NB4 (cell line): ENCODE data around the gene XXYLT1.

ENCODE experiments used
- DNase-seq: peaks from one replicate; pipeline ENCODE4 v3.0.0; 2010; ENCODE audit warnings: low read depth
- H3K4me3 ChIP-seq: one replicate; pipeline ENCODE4 v1.5.1; 2011; ENCODE audit warnings: mild to moderate bottlenecking, low read depth, low read length, moderate library complexity
- CTCF ChIP-seq: IDR thresholded peaks from one replicate; pipeline ENCODE4 v1.5.1; 2012; ENCODE audit warnings: low read depth, low read length
- MAX ChIP-seq: IDR thresholded peaks from 2 replicates; pipeline ENCODE4 v1.6.1; 2011; ENCODE audit warnings: low read depth, low read length
- MYC ChIP-seq: IDR thresholded peaks from 2 replicates; pipeline ENCODE4 v1.6.1; 2011; ENCODE audit warnings: low read depth, low read length
- POLR2A ChIP-seq: IDR thresholded peaks from 2 replicates; pipeline ENCODE4 v1.6.1; 2011; ENCODE audit warnings: mild to moderate bottlenecking; ENCODE audit not compliant: insufficient read length; ENCODE audit errors: extremely low read depth

XXYLT1 gene

DNA sequence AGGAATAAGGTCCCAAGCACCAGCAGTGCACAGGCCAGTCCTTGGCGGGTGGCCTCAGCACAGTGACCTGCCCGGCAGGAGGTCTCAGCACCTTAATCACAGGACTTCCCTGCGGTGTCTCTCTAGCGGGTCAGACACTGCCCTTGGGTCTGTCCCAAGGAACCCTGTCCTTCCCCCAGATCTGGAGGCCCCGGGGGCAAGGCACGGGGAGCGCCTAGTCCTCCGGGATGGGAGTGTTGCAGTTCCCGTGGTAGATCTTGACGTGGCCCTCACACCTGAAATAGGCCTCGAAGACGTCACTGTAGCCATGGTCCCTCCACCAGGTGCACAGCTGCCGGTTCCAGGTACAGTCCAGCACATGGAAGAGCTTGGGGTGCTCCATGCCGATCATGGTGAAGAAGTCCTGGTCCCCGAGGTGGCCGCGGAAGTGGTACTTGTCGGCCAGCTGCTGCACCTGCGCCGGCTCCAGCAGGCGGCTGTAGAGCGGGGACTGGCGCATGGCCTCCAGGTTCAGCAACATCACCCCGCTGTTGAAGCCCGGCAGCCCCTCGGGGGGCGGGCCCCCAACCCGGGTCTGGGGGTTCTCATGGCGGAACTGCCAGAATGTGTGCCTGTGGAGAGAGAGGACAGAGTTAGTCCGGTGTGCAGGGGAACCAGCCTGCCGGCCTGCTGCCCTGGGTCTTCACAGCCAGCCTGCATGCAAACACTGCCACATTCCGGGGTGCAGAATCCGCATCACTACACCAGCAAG, 201.3 kb downstream of the XXYLT1 start:
- DNase-seq: no peak
- no peak overlapping the region for H3K4me3 ChIP-seq
- no peak for TF ChIP-seq POLR2A
- no peak for TF ChIP-seq CTCF
- no peak for TF ChIP-seq MYC
- TF ChIP-seq MAX: no peak

DNA sequence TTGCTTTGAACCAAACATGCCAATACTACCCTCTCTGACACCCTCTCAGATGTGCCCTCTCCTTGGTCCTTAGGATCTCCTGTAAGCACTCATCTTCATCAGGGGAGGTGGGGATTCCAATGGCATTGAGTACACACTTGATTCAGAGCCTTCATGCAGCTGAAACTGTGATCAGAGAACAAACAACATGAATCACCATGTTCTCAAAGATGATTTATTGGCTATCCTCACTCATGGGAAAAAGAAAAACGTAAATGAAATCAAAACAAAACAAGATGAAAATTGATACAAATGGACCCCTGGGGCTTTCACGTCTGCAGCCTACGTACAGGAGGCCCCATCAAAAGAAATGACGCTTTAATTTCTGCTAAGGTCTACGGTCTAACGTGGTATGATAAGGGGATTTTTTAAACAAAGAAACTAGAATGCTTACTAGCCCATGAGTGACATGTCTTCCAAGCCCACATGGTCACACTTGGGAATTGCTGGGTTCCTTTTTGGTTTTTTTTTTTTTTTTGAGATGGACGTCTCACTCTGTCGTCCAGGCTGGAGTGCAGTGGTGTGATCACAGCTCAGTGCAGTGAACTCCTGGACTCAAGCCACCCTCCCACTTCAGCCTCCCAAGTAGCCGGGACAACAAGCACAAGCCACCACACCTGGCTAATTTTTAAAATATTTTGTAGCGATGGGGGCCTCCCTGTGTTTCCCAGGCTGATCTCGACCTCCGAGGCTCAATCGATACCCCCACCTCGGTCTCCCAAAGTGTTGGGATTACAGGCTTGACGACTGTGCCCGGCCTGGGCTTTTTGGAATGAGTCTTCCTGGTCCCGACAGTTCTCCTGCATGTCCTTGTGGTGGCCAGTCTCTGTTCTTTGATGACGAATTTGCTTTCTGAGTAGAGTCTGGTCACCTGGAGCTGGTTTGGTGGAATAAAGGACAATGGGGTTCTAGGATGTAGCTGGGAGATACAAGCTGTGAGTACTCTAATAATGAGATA, 202.6 kb downstream of the XXYLT1 start:
- TF ChIP-seq POLR2A (no peak), MYC (no peak), CTCF (no peak), MAX (no peak)
- no peak for DNase-seq
- no peak overlapping the region for H3K4me3 ChIP-seq

GRCh38 chr3:195066441-195066841, 204.5 kb downstream of the XXYLT1 start:
- no peak for DNase-seq
- H3K4me3 ChIP-seq: no peak overlapping the region
- no peak for TF ChIP-seq MYC
- no peak for TF ChIP-seq MAX
- no peak for TF ChIP-seq POLR2A
- TF ChIP-seq CTCF: no peak

DNA sequence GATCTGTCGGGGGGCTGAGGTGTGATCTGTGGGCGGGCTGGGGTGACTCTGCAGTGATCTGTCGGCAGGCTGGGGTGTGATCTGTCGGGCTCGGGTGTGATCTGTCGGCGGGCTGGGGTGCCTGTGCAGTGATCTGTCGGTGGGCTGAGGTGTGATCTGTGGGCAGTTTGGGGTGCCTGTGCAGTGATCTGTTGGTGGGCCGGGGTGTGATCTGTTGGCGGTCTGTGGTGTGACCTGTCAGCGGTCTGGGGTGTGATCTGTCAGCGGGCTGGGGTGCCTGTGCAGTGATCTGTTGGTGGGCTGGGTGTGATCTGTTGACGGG, 205.1 kb downstream of the XXYLT1 start:
- DNase-seq: no peak
- no peak for TF ChIP-seq MYC
- TF ChIP-seq POLR2A: no peak
- no peak for TF ChIP-seq MAX
- H3K4me3 ChIP-seq: no peak overlapping the region

- no peak overlapping the region for H3K4me3 ChIP-seq
- no peak for DNase-seq
- TF ChIP-seq CTCF (no peak), MAX (no peak), MYC (no peak), POLR2A (no peak)
Observed at GRCh38 chr3:195065142-195065863, 205.7 kb downstream of the XXYLT1 start.
